Mesendoderm (in vitro differentiated cells): ENCODE data around the gene GHRH.
A peak's percentile ranks its signal among the peaks of the same experiment; 100 is the strongest.

Experiments
- DNase-seq: peaks from one replicate; pipeline ENCODE4 v3.0.0; 2013
- H2AK5ac ChIP-seq: 2 replicates; pipeline ENCODE4 v1.6.1; 2013; ENCODE audit warnings: low read length, inconsistent platforms
- H2BK120ac ChIP-seq: 2 replicates; pipeline ENCODE4 v1.6.1; 2013; ENCODE audit warnings: low read depth, mild to moderate bottlenecking, low read length, moderate library complexity, mixed read lengths
- H2BK15ac ChIP-seq: replicated peaks from 2 replicates; pipeline ENCODE4 v1.6.1; 2013; ENCODE audit warnings: low read depth, mild to moderate bottlenecking, moderate library complexity
- H2BK5ac ChIP-seq: 2 replicates; pipeline ENCODE4 v1.6.1; 2013; ENCODE audit warnings: low read length, inconsistent platforms
- H3K18ac ChIP-seq: 2 replicates; pipeline ENCODE4 v1.6.1; 2013; ENCODE audit warnings: mild to moderate bottlenecking, low read length, mixed read lengths
- H3K23ac ChIP-seq: one replicate; pipeline ENCODE4 v1.6.1; 2013; ENCODE audit warnings: low read length
- H3K27ac ChIP-seq: 2 replicates; pipeline ENCODE4 v1.5.1; 2013; ENCODE audit warnings: low read depth, mild to moderate bottlenecking, inconsistent platforms, low read length, moderate library complexity
- H3K27me3 ChIP-seq: 2 replicates; pipeline ENCODE4 v1.6.1; 2013; ENCODE audit warnings: low read length, control low read depth, mild to moderate bottlenecking, inconsistent platforms; ENCODE audit not compliant: insufficient read depth, poor library complexity
- H3K36me3 ChIP-seq: 2 replicates; pipeline ENCODE4 v1.6.1; 2013; ENCODE audit warnings: low read length, inconsistent platforms; ENCODE audit not compliant: control insufficient read depth, insufficient read depth
- H3K4ac ChIP-seq: one replicate; pipeline ENCODE4 v1.6.1; 2013; ENCODE audit warnings: low read depth, mild to moderate bottlenecking, low read length, moderate library complexity
- H3K4me1 ChIP-seq: 2 replicates; pipeline ENCODE4 v1.6.1; 2013; ENCODE audit warnings: low read depth, low read length, inconsistent platforms; ENCODE audit not compliant: control insufficient read depth
- H3K4me2 ChIP-seq: 2 replicates; pipeline ENCODE4 v1.6.1; 2013; ENCODE audit warnings: low read length
- H3K4me3 ChIP-seq: 2 replicates; pipeline ENCODE4 v1.5.1; 2013; ENCODE audit warnings: mild to moderate bottlenecking, low read length
- H3K56ac ChIP-seq: one replicate; pipeline ENCODE4 v1.6.1; 2013; ENCODE audit warnings: low read length
- H3K79me1 ChIP-seq: 2 replicates; pipeline ENCODE4 v1.6.1; 2013; ENCODE audit warnings: low read length, inconsistent platforms
- H3K79me2 ChIP-seq: 2 replicates; pipeline ENCODE4 v1.6.1; 2013; ENCODE audit warnings: mild to moderate bottlenecking, low read length; ENCODE audit not compliant: control insufficient read depth, insufficient read depth
- H3K9ac ChIP-seq: 2 replicates; pipeline ENCODE4 v1.6.1; 2013; ENCODE audit warnings: low read length, inconsistent platforms
- H4K5ac ChIP-seq: one replicate; pipeline ENCODE4 v1.6.1; 2013; ENCODE audit warnings: low read length
- H4K8ac ChIP-seq: one replicate; pipeline ENCODE4 v1.6.1; 2013; ENCODE audit warnings: low read depth, mild to moderate bottlenecking, control low read depth, low read length, moderate library complexity
- WGBS: extraction: QIAGEN DNeasy Blood & Tissue Kit; methylation state at CpG from one replicate; pipeline ENCODE4 v1.1.7; 2013; ENCODE audit warnings: low lambda C conversion rate, missing lambda C conversion rate; ENCODE audit not compliant: insufficient coverage; ENCODE audit errors: extremely low coverage; 5-methylcytosine and 5-hydroxymethylcytosine counted together

Gene GHRH

DNA sequence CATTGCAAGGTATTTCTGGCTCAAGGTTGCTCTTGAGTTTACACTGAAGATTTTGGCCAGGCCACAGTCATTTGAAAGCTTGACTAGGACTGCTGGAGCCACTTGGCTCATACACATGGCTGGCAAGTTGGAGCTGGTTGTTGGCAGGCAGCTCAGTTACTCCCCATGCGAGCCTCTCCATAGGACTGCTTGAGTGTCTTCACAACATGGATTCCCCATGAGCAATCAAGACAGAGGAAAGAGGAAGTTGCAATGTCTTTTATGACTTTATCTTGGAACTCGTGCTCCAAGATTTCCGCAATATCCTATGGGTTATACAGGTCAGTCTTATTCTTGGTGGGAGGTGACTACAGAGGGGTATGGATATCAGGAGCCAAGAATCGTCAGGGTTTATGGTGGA is 26.5 kb upstream of the GHRH start:
- Histone ChIP-seq H3K27me3 (no peaks in the 10 kb centered on the region), H2BK5ac (no peak overlapping the region), H3K4ac (no peak overlapping the region), H3K79me2 (peaks cover 15% of the 10 kb centered on the region), H2BK120ac (no peak overlapping the region), H3K18ac (no peak overlapping the region), H3K23ac (no peak overlapping the region), H4K5ac (no peak overlapping the region), H3K36me3 (no peaks in the 10 kb centered on the region), H3K79me1 (peaks cover 13% of the 10 kb centered on the region), H3K9ac (no peak overlapping the region), H4K8ac (no peak overlapping the region), H3K27ac (no peak overlapping the region), H3K56ac (no peak overlapping the region), H2AK5ac (no peak overlapping the region), H3K4me3 (no peak overlapping the region), H2BK15ac (no peak overlapping the region), H3K4me1 (no peaks in the 10 kb centered on the region), H3K4me2 (no peak overlapping the region)
- DNase-seq, result no peak
- no CpG with 5 or more reads among the region's 4 CpGs for WGBS

GRCh38 chr20:37285664-37286374 is 24.2 kb upstream of the GHRH start:
- Histone ChIP-seq H3K4me3 (no peak overlapping the region), H3K56ac (no peak overlapping the region), H2BK5ac (no peak overlapping the region), H3K27me3 (no peaks in the 10 kb centered on the region), H2AK5ac (no peak overlapping the region), H3K4me2 (no peak overlapping the region), H4K5ac (no peak overlapping the region), H2BK15ac (no peak overlapping the region), H4K8ac (no peak overlapping the region), H3K36me3 (no peaks in the 10 kb centered on the region), H3K9ac (no peak overlapping the region), H3K79me1 (peaks cover 6% of the 10 kb centered on the region), H3K79me2 (peaks cover 7% of the 10 kb centered on the region), H2BK120ac (no peak overlapping the region), H3K4ac (no peak overlapping the region), H3K18ac (no peak overlapping the region), H3K4me1 (no peaks in the 10 kb centered on the region), H3K23ac (no peak overlapping the region), H3K27ac (no peak overlapping the region)
- WGBS, result no CpG with 5 or more reads among the region's 12 CpGs
- DNase-seq, result no peak

DNA sequence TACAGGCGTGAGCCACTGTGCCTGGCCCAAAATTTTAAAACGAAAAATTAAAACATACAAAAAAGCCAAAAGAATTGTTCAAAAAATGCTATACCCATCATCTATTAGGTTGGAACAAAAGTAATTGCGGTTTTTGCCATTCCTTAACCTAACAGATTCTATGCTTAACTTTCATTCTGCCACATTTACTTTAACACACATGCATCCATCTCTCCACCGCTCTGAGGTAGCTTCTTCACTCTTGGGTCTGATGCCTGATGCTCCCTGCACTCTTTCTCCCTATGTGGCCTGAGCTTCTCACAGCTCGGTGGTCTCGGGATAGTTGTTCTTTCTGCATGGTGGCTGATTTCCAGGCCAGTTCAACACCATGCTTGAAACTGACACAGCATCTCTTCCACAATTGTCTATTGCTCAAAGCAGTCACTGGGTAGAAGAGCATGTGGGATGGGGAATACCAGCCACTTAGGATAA is 23.1 kb upstream of the GHRH start:
- Histone ChIP-seq H3K18ac (no peak overlapping the region), H2BK120ac (no peak overlapping the region), H3K56ac (no peak overlapping the region), H3K36me3 (no peaks in the 10 kb centered on the region), H2BK5ac (no peak overlapping the region), H2AK5ac (no peak overlapping the region), H3K4me2 (no peak overlapping the region), H3K27ac (no peak overlapping the region), H3K9ac (no peak overlapping the region), H2BK15ac (no peak overlapping the region), H3K4ac (no peak overlapping the region), H4K5ac (no peak overlapping the region), H3K4me1 (no peaks in the 10 kb centered on the region), H3K23ac (no peak overlapping the region), H3K79me2 (peaks cover under 1% of the 10 kb centered on the region), H3K27me3 (no peaks in the 10 kb centered on the region), H3K79me1 (no peaks in the 10 kb centered on the region), H3K4me3 (no peak overlapping the region), H4K8ac (no peak overlapping the region)
- DNase-seq, result no peak
- no CpG with 5 or more reads among the region's 6 CpGs for WGBS

DNA sequence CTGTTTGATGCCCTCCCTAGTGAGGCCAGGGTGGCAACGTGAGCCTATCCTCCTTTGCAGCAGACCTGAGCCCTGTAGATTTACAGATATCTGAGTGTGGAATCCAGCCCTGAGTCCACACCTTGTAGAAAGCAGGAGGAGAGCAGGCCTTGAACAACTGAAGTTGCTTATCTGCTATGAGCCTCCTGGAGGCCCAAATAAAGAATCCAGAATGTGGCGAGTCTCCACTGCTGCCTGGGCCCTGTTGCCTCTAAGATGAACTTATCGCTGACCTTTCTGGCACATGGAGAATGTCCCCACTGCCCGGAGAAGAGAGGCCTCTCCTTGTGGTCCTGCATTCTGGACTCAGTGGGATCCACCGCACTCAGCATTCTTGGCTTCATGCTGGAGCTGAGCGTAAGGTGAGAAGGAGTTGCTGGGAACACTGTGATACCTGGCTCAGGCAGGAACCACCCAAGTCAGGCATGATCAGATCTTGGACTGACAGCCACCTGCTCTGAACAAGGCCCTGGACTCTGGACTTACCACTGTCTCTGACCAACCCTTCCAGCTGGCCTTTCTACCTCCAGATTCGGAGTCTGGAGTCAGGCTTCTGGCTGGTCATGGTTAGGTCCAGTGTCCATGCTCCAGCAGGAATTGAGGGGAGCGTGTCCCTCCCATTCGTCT is 22.0 kb upstream of the GHRH start:
- Histone ChIP-seq H3K9ac (no peak overlapping the region), H4K5ac (no peak overlapping the region), H4K8ac (no peak overlapping the region), H3K27me3 (no peaks in the 10 kb centered on the region), H3K4me2 (no peak overlapping the region), H2BK15ac (peak overlapping the region; percentile 2), H3K4me1 (no peaks in the 10 kb centered on the region), H3K4me3 (no peak overlapping the region), H2AK5ac (peak overlapping the region; percentile 29), H3K56ac (peak overlapping the region; percentile 40), H3K36me3 (no peaks in the 10 kb centered on the region), H3K23ac (no peak overlapping the region), H3K79me1 (no peaks in the 10 kb centered on the region), H3K79me2 (no peaks in the 10 kb centered on the region), H2BK5ac (no peak overlapping the region), H3K18ac (no peak overlapping the region), H3K4ac (peak overlapping the region; percentile 22), H3K27ac (no peak overlapping the region), H2BK120ac (no peak overlapping the region)
- WGBS, result no CpG with 5 or more reads among the region's 9 CpGs
- DNase-seq, result no peak

DNA sequence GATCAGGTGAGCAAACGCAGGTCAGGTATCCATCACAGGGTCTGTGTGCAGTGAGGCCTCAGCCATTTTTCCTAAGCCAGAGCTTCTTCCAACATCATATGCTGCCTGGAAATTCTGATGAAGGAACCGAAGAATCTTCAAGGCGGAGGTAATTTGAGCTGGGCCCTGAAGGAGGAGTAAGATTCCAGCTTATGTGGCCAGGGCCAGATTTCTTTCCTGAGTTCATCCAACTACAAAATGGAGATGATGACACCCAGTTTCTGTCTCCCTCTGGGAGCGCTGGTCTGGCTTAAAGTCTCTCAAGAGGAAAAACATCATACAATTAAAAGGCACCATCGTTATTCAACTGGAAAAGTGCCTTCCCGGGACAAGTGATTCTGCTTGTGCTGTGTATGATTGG is 20.9 kb upstream of the GHRH start:
- Histone ChIP-seq H2BK5ac (no peak overlapping the region), H3K4me2 (no peak overlapping the region), H4K8ac (no peak overlapping the region), H3K4ac (no peak overlapping the region), H3K9ac (peak overlapping the region; percentile 27), H3K4me1 (no peaks in the 10 kb centered on the region), H3K36me3 (no peaks in the 10 kb centered on the region), H2BK120ac (no peak overlapping the region), H2AK5ac (peak overlapping the region; percentile 23), H3K23ac (no peak overlapping the region), H3K79me2 (no peaks in the 10 kb centered on the region), H4K5ac (peak overlapping the region; percentile 89), H2BK15ac (no peak overlapping the region), H3K27me3 (no peaks in the 10 kb centered on the region), H3K27ac (no peak overlapping the region), H3K79me1 (no peaks in the 10 kb centered on the region), H3K18ac (no peak overlapping the region), H3K56ac (peak overlapping the region; percentile 76), H3K4me3 (no peak overlapping the region)
- DNase-seq, result peak; percentile 77
- no CpG with 5 or more reads among the region's 6 CpGs for WGBS
